GM12878 (cell line): ENCODE data around the gene UVSSA.

ENCODE experiments used
- FOS ChIP-seq: IDR thresholded peaks from 3 replicates; pipeline ENCODE4 v1.6.1; 2011; ENCODE audit warnings: borderline replicate concordance; ENCODE audit not compliant: insufficient read length; ENCODE audit errors: extremely low read depth
- SIN3A ChIP-seq: IDR thresholded peaks from 2 replicates; pipeline ENCODE4 v1.6.1; 2012; ENCODE audit warnings: low read depth, low read length, improper control_type of control experiment

DNA sequence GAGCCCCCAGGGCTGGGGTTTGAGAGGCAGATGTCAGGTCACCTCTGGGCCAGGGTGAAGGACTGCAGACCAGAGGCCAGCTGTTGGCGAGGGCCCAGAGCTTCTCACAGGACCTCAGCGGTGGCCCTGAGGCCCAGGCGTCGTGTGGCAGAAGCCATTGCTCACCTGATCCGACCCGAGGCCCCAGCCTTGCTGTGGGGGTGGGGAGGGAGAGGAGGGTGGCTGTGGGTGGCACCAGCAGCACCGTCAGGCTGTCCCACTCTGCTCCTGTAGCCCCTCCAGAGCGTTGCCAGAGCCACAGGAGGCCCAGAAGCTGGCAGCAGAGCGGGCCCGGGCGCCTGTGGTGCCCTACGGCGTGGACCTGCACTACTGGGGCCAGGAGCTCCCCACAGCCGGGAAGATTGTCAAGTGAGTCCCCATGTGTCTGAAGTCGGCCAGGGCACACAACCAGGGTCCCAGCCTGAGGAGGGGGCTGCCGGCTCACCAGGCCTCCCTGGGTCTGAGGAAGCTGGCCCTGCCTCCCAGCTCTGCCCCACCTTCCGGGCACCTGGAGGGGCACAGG, 28.8 kb downstream of the UVSSA start:
- TF ChIP-seq FOS: no peak
- TF ChIP-seq SIN3A: no peak
